Body of pancreas (tissue), 4 donors: ENCODE results near the gene WDR81. TPM values are rescaled to one million over a fixed set of nuclear protein-coding genes. Genes with fewer than 3 reads are reported as not detected.

Source experiments
- ATAC-seq: fragments of 150-250 bp; one replicate; pipeline ENCODE4 v1.9.1; 2016
- DNase-seq, 4 donors: peaks; one replicate each; pipeline ENCODE4 v3.0.0-alpha.2; 2019
- H3K27ac ChIP-seq, 4 donors: fragments of 200-600 bp; sonication (generic); 1 replicate in 3 of 4; 2 replicates in 1 of 4; pipeline versions ENCODE4 v1.5.1 to v1.6.1; 2016 to 2019; ENCODE audit warnings: mild to moderate bottlenecking in 1 of 4, mixed read lengths in 1 of 4, moderate library complexity in 1 of 4
- H3K27me3 ChIP-seq, 2 donors: fragments of 200-600 bp; sonication (generic); one replicate each; pipeline ENCODE4 v1.6.0; 2016; ENCODE audit warnings: mild to moderate bottlenecking in 1 of 2
- H3K36me3 ChIP-seq, 2 donors: fragments of 200-600 bp; sonication (generic); replicated peaks in 1 of 2; 2 replicates each; pipeline ENCODE4 v1.5.1; 2016; ENCODE audit warnings: low read depth in 2 of 2; ENCODE audit not compliant: insufficient read depth in 1 of 2
- H3K4me1 ChIP-seq: fragments of 200-600 bp; sonication (generic); one replicate; pipeline ENCODE4 v1.6.0; 2016
- H3K4me3 ChIP-seq, 2 donors: fragments of 200-600 bp; sonication (generic); 1 replicate in 1 of 2; 2 replicates in 1 of 2; pipeline ENCODE4 v1.5.1; 2016 to 2019
- H3K9me3 ChIP-seq, 3 donors: fragments of 200-600 bp; sonication (generic); 1 replicate in 2 of 3; 2 replicates in 1 of 3; pipeline ENCODE4 v1.5.1; 2016
- POLR2A ChIP-seq, 3 donors: fragments of 450-650 bp; IDR thresholded peaks; one replicate each; pipeline ENCODE4 v1.6.1; 2016; ENCODE audit warnings: antibody characterized with exemption in 3 of 3, mild to moderate bottlenecking in 2 of 3
- WGBS, 2 donors: methylation state at CpG; one replicate each; pipeline ENCODE4 v1.1.5; 2017; 5-methylcytosine and 5-hydroxymethylcytosine counted together
- intact Hi-C: fragments of 100-400 bp; cut with DNase I; formaldehyde crosslinking; loops from one replicate; pipeline ENCODE4 v1.15.1; 2023
- microRNA counts, 2 donors: library from miRNA; unstranded; fragments of <30 nt; microRNA quantifications; one replicate each; lab custom pipeline; 2017
- total RNA-seq, 2 donors: library from RNA; depleted of rRNA; stranded (reverse); fragments of >200 nt; gene quantifications; one replicate each; pipeline ENCODE4 v1.1.0, GENCODE V29; 2016
- TF ChIP-seq, protein P1 (sequence below), 7 experiments: fragments of 450-650 bp in 4 of 7; fragments of 200-600 bp in 3 of 7; sonication (generic) in 3 of 7; IDR thresholded peaks; one replicate each; pipeline ENCODE4 v1.5.1; 2016 to 2019; ENCODE audit warnings: antibody characterized with exemption in 7 of 7

WDR81 gene
- total RNA-seq, 2 donors from 2014 or later = 15.6 to 31.6 TPM

- WGBS, 2 donors = 90 to 92% methylated on average over 7 of the region's 7 CpGs
- H3K9me3 ChIP-seq = no peaks in the 10 kb centered on the region
- TF ChIP-seq POLR2A (IDR thresholded peaks at IDR 0.05) = no peak
- TF ChIP-seq, protein P1, sequence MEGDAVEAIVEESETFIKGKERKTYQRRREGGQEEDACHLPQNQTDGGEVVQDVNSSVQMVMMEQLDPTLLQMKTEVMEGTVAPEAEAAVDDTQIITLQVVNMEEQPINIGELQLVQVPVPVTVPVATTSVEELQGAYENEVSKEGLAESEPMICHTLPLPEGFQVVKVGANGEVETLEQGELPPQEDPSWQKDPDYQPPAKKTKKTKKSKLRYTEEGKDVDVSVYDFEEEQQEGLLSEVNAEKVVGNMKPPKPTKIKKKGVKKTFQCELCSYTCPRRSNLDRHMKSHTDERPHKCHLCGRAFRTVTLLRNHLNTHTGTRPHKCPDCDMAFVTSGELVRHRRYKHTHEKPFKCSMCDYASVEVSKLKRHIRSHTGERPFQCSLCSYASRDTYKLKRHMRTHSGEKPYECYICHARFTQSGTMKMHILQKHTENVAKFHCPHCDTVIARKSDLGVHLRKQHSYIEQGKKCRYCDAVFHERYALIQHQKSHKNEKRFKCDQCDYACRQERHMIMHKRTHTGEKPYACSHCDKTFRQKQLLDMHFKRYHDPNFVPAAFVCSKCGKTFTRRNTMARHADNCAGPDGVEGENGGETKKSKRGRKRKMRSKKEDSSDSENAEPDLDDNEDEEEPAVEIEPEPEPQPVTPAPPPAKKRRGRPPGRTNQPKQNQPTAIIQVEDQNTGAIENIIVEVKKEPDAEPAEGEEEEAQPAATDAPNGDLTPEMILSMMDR (IDR thresholded peaks at IDR 0.05) = no peak
- peaks cover 0 to 6% of the 10 kb centered on the region in 2 donors for H3K36me3 ChIP-seq
- DNase-seq (no peak), ATAC-seq (no peak)
- no peaks in the 10 kb centered on the region for H3K27me3 ChIP-seq
- H3K27ac ChIP-seq = peak overlapping the region in 3 of 4 donors; percentile 13 to 60 (median 19)
- peaks cover 9% of the 10 kb centered on the region for H3K4me1 ChIP-seq
- H3K4me3 ChIP-seq = no peak overlapping the region
- intact Hi-C loops = no loop called here
Measured at GRCh38 chr17:1786708-1787107, 62.2 kb downstream of the WDR81 start.

DNA sequence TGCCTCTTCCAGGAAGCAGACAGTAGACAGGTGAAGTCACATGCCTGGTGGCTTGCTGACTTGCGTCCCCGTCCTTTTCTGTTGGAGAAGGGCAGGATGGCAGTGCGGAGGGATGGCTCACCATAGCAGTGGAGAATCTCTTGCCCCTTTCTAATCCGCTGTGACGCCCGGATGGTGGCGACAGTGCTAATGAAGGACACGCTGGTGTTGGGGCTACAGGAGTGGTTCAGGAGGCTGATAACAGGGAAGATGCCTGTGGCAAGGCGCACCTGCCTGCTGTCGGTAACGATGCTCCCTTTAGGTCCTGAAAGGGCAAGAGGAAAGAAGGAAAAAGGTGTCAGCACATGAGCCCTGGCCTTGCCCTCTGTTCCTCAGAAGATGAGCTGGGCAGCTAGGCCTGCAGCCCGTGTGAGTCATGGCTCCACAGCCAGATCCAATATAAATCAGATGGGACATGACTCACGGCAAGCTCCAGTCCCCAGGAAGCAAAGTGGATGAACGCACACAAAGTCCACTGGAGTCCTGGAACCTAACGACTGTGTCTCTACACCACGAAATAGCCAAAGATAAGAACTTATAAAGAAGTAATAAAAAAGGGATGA, 62.9 kb downstream of the WDR81 start:
- ATAC-seq = peak; percentile 50
- Histone ChIP-seq H3K9me3 (no peaks in the 10 kb centered on the region), H3K36me3 (peaks cover 0 to 6% of the 10 kb centered on the region in 2 donors), H3K4me1 (peaks cover 9% of the 10 kb centered on the region), H3K27me3 (no peaks in the 10 kb centered on the region), H3K4me3 (no peak overlapping the region), H3K27ac (peak overlapping the region in 3 of 4 donors; percentile 28 to 62 (median 60))
- TF ChIP-seq, protein P1 (IDR thresholded peaks at IDR 0.05) = no peak
- peak; percentile 19 to 64 (median 44) for DNase-seq
- intact Hi-C loops = no loop called here
- WGBS, 2 donors = 79 to 83% methylated on average over 12 to 16 of the region's 16 CpGs

MicroRNAs within 50 kb of the gene (microRNA counts, 767-probe panel; counts per million panel counts)
- microRNA hsa-miR-22-3p (lab: Ali Mortazavi, UCI) = 4,933 to 8,380 counts per million in 2 donors

Other genes starting within 250 kb of the WDR81 start
- 10 to 100 TPM; 77.3 to 94.6 TPM for gene MYO1C, start 232.0 kb upstream of the WDR81 start, total RNA-seq
- 10 to 100 TPM; 26.4 to 34.2 TPM for gene INPP5K, start 208.1 kb upstream of the WDR81 start, total RNA-seq
- gene PITPNA, start 161.9 kb upstream of the WDR81 start, total RNA-seq = 10 to 100 TPM; 11.2 to 14.3 TPM
- 10 to 100 TPM in 1 of 2 donors, 1 to 10 TPM in 1; 9.6 to 22.4 TPM for gene SLC43A2, start 95.9 kb upstream of the WDR81 start, total RNA-seq
- gene SCARF1, start 79.0 kb upstream of the WDR81 start, total RNA-seq = 10 to 100 TPM in 1 of 2 donors, 1 to 10 TPM in 1; 9.1 to 15.5 TPM
- gene RILP, start 74.8 kb upstream of the WDR81 start, total RNA-seq = 10 to 100 TPM; 21.0 to 68.2 TPM
- gene PRPF8, start 39.8 kb upstream of the WDR81 start, total RNA-seq = 100 to 1,000 TPM in 1 of 2 donors, 10 to 100 TPM in 1; 84.7 to 100 TPM
- gene TLCD2, start 14.3 kb upstream of the WDR81 start, total RNA-seq = 1 to 10 TPM; 1.6 to 2.6 TPM
- gene SERPINF2, start 18.2 kb downstream of the WDR81 start, total RNA-seq = 1 to 10 TPM; 5.9 to 8.8 TPM
- 100 to 1,000 TPM; 146 to 194 TPM for gene SERPINF1, start 37.4 kb downstream of the WDR81 start, total RNA-seq
- 1 to 10 TPM; 4.0 to 7.0 TPM for gene SMYD4, start 105.2 kb downstream of the WDR81 start, total RNA-seq
- 10 to 100 TPM in 1 of 2 donors, 1 to 10 TPM in 1; 8.9 to 11.9 TPM for gene RPA1, start 105.3 kb downstream of the WDR81 start, total RNA-seq